ENCODE results near the gene TEC.

TEC gene

DNA sequence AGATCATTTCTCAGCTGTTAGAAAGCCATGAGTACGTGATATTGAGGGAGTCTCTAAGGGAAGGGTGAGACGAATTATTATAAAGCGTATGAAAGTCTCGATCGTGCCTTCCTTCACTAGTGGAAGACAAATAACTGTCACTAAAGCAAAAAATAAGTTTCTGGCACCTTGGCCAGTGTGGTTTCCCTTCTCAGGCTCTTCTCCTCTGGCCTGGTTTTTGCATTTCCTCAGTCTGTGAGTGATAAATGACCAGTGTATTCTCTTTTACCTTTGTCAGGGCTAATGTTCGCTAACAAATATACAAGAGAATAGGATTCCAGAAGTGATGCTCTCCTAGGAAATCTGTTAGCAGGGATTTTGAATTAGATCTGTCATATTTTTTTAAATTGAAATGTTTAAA is 155.2 kb downstream of the TEC start:
- DNase-seq, result no peak

GRCh38 chr4:48112017-48112667 is 157.5 kb downstream of the TEC start:
- DNase-seq, result no peak

GRCh38 chr4:48110452-48110978 is 159.1 kb downstream of the TEC start:
- DNase-seq, result no peak

- DNase-seq, result no peak
Measured at GRCh38 chr4:48109413-48110263, 160.0 kb downstream of the TEC start.

DNA sequence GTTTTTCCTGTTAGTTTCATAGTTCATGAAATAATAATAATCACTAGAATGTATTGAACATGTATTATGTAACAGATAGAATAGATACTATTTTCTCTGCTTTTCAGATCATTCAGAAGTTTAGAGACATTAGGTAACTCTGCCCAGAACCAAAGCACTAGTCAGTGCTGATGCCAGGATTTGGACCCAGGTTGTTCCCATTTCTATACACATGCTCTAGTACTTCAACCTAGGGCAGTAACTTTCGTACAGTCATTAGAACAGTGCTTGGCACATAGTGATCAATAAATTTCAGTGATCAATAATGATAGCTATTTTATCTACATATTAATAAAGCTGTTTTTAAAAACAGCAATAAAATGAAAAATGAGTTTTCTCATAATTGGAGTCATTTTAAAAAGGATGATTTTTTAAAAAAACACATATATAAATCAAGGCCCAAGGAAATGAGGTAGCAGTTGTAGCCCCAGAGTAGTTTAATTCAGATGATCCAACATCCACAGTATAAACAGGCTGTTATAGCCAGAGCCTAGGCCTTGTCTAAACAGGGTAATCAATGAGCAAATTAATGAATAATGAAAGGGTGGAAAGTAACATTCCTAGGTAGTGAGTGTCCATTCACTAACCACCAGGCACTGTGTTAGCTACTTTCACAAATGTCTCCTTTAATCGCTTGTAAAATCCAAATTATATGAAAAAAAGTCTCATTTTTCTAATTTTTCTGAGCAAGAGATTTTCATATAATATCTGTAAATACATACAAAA is 161.1 kb downstream of the TEC start:
- no peak for DNase-seq

DNA sequence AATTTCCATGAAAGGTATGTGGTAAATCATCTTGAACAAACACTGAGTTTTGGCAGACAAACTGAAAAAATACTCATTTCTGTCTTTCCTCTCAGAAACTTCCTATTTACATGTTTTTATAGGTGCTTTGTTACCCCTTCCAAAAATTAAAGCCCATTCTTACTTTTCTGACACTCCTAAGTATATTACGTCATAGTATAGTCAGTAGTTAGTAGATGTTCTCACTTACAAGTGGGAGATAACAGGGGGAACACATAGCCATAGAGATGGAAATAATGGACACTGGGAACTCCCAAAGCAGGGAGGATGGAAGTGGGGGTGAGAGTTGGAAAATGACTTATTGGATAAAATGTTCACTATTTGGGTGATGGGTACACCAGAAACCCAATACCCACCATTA is 164.4 kb downstream of the TEC start:
- DNase-seq, result no peak

- no peak for DNase-seq
Measured at GRCh38 chr4:48103483-48104139, 166.0 kb downstream of the TEC start.

DNA sequence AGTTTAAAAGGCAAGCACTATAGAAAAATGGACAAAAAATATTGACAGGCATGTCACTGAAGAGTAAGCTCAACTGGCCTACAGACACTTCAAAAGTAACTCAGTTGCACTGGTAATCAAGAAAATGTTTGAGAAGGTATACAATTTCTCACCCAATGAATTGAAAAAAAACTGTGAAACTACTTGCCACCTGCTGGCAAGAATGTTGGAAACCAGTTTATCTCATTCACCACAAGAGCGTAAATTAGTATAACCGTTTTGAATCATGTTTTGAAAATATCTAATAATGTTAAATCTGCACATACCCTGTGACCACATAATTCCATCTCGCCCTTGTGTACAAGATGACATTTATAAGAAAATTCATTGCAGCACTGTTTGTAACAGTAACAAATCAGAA is 167.3 kb downstream of the TEC start:
- DNase-seq, result no peak

- DNase-seq, result no peak
Measured at GRCh38 chr4:48100256-48100655, 169.4 kb downstream of the TEC start.

DNA sequence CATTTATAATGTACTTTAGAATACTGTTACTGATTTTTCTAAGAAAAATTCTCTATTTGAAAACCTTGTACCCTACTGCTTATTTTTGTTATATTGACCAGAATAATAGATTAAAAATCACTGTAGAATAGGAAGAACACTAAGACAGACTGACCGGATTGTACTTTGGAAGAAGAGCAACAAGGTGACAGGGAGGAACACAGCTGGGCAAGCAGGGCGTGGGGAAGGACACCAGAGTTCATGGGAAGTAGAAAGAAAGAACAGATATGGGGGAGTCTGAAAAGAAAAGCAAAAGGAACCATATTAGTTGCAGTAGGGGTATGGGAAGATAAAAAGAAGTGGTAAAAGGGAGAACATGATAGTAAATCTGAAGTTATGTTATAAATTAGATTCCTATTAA is 174.2 kb downstream of the TEC start:
- no peak for DNase-seq

DNA sequence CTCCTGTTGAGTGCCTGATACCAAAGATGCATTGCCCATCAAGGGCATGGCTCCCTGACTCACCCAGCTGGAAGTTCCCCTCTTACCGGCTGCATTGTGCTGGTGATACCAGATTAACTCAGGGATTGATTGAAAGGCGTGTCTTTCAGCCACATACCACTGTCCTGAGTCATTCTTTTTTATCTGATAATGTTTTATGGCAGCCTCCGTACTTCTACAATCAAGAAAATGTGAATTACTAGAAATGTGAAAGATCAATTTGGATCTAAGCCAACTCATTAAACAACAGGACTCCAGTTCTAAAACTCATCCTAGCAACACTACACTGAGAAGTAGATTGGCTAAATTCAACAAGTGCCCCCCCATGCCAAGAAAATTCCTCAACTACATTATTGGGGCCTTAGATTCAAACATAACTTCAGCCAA is 175.6 kb downstream of the TEC start:
- peak; percentile 44 for DNase-seq

DNA sequence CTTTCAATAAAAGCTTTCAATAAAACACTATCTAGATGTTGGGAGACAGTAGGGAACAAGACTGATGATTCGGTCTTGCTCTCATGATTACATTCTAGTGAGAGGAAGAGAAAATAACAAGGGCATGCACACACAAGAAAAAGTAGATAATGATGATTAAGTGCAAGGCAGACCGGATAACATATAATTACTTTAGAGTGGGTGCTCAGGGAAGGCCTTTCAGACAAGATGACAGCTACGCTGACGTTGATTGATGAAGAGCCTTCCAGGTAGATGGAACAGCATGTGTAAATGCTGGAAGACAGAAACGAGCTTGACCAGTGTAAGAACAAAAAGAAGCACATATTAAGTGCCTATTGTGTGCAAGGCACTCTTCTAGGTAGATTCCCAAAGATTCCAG is 179.0 kb downstream of the TEC start:
- no peak for DNase-seq

GRCh38 chr4:48085821-48086589 is 183.6 kb downstream of the TEC start:
- no peak for DNase-seq

All from activated naive CD4-positive, alpha-beta T cell treated with Interleukin-2 at 50 U/mL for 16 hours (primary cell).